Nephron progenitor cell (in vitro differentiated cells): ENCODE results near the gene CREB5.

ENCODE experiments used
- DNase-seq: peaks from one replicate; pipeline ENCODE4 v3.0.0; 2021
- H3K27ac Mint-ChIP-seq: 2 replicates; pipeline ENCODE4 v1.8.0; 2021; ENCODE audit warnings: mild to moderate bottlenecking, moderate library complexity, mixed read lengths
- H3K27me3 Mint-ChIP-seq: 2 replicates; pipeline ENCODE4 v1.8.0; 2021; ENCODE audit warnings: mild to moderate bottlenecking, low read depth, mixed read lengths; ENCODE audit not compliant: poor library complexity
- H3K36me3 Mint-ChIP-seq: 2 replicates; pipeline ENCODE4 v1.8.0; 2021; ENCODE audit warnings: low read depth, mixed read lengths
- H3K4me1 Mint-ChIP-seq: 2 replicates; pipeline ENCODE4 v1.8.0; 2021; ENCODE audit warnings: mixed read lengths
- H3K4me3 Mint-ChIP-seq: 2 replicates; pipeline ENCODE4 v1.8.0; 2021; ENCODE audit warnings: mild to moderate bottlenecking, moderate library complexity, mixed read lengths
- H3K9me3 Mint-ChIP-seq: 2 replicates; pipeline ENCODE4 v1.8.0; 2021; ENCODE audit warnings: mild to moderate bottlenecking, moderate library complexity, mixed read lengths
- CTCF ChIP-seq: fragments of 200-600 bp; sonication (generic); IDR thresholded peaks from 2 replicates; pipeline ENCODE4 v1.5.0; 2021; ENCODE audit warnings: antibody characterized with exemption

CREB5 gene

DNA sequence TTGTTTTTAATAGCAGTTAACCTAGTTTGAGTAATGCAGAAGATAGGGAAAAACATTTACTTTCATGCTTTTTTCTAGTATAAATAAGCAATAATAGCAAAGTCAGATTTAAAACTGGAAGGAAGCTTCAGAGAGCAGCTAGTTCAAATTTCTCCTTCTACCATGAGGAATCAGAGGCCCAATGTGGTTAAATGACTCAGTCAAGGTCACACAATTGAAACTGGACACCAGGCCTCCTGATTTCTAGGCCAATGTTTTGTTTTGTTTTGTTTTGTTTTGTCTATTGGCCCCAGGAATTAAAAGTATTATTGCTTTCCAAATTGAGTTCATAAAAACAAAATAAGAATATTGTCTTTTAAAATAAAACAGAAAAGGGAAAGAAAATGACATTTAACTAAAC lies 423.5 kb downstream of the CREB5 start:
- Mint-ChIP-seq H3K4me3 (no peak overlapping the region), H3K27me3 (peaks cover 4% of the 10 kb centered on the region), H3K36me3 (peaks cover 10% of the 10 kb centered on the region), H3K27ac (no peak overlapping the region), H3K9me3 (peaks cover 17% of the 10 kb centered on the region), H3K4me1 (no peaks in the 10 kb centered on the region)
- no peak for TF ChIP-seq CTCF
- no peak for DNase-seq

- no peak overlapping the region for H3K27ac Mint-ChIP-seq
- H3K4me1 Mint-ChIP-seq: no peaks in the 10 kb centered on the region
- peaks cover 17% of the 10 kb centered on the region for H3K9me3 Mint-ChIP-seq
- H3K27me3 Mint-ChIP-seq: peaks cover 4% of the 10 kb centered on the region
- DNase-seq: no peak
- H3K36me3 Mint-ChIP-seq: peaks cover 10% of the 10 kb centered on the region
- TF ChIP-seq CTCF: no peak
- no peak overlapping the region for H3K4me3 Mint-ChIP-seq
These were observed 424.4 kb downstream of the CREB5 start for GRCh38 chr7:28836716-28837115.

GRCh38 chr7:28837216-28837615 lies 424.9 kb downstream of the CREB5 start:
- Mint-ChIP-seq H3K27me3 (peaks cover 4% of the 10 kb centered on the region), H3K36me3 (peaks cover 10% of the 10 kb centered on the region), H3K4me3 (no peak overlapping the region), H3K27ac (no peak overlapping the region), H3K9me3 (peaks cover 17% of the 10 kb centered on the region), H3K4me1 (peaks cover 5% of the 10 kb centered on the region)
- no peak for DNase-seq
- TF ChIP-seq CTCF: no peak

DNA sequence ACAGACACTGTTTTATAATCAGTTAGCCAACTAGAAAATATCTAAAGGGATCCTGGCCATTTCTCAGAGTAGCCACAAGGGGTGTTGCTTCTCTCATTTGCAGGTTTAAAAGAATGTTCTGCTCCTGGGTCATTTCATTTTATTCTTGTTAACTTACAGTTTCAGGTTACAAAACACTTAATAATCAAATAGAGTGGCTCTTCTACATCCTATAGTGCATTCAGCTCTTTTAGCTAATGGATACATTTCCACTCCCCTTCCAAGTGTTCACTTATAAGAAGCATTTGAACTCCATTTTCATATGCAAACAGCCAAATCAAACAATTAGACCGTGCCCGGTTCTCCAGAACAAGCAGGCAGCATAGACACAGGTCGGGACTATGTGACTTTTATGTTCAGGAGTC lies 428.3 kb downstream of the CREB5 start:
- Mint-ChIP-seq H3K27ac (no peak overlapping the region), H3K27me3 (peaks cover 4% of the 10 kb centered on the region), H3K36me3 (peaks cover 10% of the 10 kb centered on the region), H3K4me3 (no peak overlapping the region), H3K4me1 (peaks cover 23% of the 10 kb centered on the region), H3K9me3 (peaks cover 20% of the 10 kb centered on the region)
- peak; percentile 38 for TF ChIP-seq CTCF
- no peak for DNase-seq

- Mint-ChIP-seq H3K36me3 (peaks cover 10% of the 10 kb centered on the region), H3K4me1 (peaks cover 23% of the 10 kb centered on the region), H3K9me3 (peaks cover 25% of the 10 kb centered on the region), H3K4me3 (no peak overlapping the region), H3K27ac (no peak overlapping the region), H3K27me3 (peaks cover 4% of the 10 kb centered on the region)
- DNase-seq: no peak
- TF ChIP-seq CTCF: no peak
These were observed 429.4 kb downstream of the CREB5 start for GRCh38 chr7:28841766-28842165.

DNA sequence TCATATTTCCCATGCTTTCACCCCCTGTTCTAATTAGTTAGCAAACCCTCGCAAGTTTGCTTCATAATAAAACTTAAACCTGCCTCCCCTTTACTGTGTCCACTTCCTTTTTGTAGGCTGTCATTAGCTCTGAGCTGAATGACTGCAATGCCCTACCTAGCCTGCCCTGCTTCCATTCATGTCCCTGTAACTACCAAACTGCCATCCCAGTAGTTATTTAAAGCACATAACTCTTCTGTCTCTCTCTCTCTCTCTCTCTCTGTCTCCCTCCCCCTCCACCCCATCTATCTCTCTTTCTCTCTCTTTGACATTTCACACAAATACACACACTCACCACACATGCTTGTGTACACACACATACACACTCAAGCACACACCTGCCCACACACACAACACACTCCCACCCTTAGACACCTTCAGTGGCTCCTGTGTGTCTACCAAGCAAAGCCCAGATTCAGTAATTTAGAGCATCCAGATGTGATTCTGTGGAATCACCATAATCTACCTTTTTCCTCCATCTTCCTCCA lies 430.5 kb downstream of the CREB5 start:
- DNase-seq: no peak
- Mint-ChIP-seq H3K36me3 (peaks cover 5% of the 10 kb centered on the region), H3K27ac (no peak overlapping the region), H3K4me1 (peaks cover 23% of the 10 kb centered on the region), H3K4me3 (peak overlapping the region; percentile 1), H3K27me3 (peaks cover 4% of the 10 kb centered on the region), H3K9me3 (peaks cover 17% of the 10 kb centered on the region)
- no peak for TF ChIP-seq CTCF
